Karpas-422 (cell line): ENCODE measurements around the gene THSD4. TPM values are rescaled to one million over a fixed set of nuclear protein-coding genes. Genes with fewer than 3 reads are reported as not detected.
A peak's percentile ranks its signal among the peaks of the same experiment; 100 is the strongest.

ENCODE experiments used
- DNase-seq: peaks from one replicate; pipeline ENCODE4 v3.0.0-alpha.2; 2015
- H2AFZ ChIP-seq: fragments of 200-600 bp; sonication (generic); 2 replicates; pipeline ENCODE4 v1.6.1; 2014; ENCODE audit warnings: antibody characterized with exemption, low read length, mixed read lengths
- H3K27ac ChIP-seq: fragments of 200-600 bp; sonication (generic); 2 replicates; pipeline ENCODE4 v1.5.1; 2014; ENCODE audit warnings: mild to moderate bottlenecking, low read length, moderate library complexity
- H3K27me3 ChIP-seq: fragments of 200-600 bp; sonication (generic); 2 replicates; pipeline ENCODE4 v1.6.1; 2014; ENCODE audit warnings: low read length, mixed read lengths
- H3K36me3 ChIP-seq: fragments of 200-600 bp; sonication (generic); 2 replicates; pipeline ENCODE4 v1.6.1; 2014; ENCODE audit warnings: low read length, mixed read lengths; ENCODE audit not compliant: insufficient read depth
- H3K4me1 ChIP-seq: fragments of 200-600 bp; sonication (generic); 2 replicates; pipeline ENCODE4 v1.6.1; 2014; ENCODE audit warnings: mild to moderate bottlenecking, low read length, mixed read lengths
- H3K4me2 ChIP-seq: fragments of 200-600 bp; sonication (generic); 2 replicates; pipeline ENCODE4 v1.6.1; 2014; ENCODE audit warnings: low read length, low read depth, mild to moderate bottlenecking; ENCODE audit not compliant: poor library complexity, severe bottlenecking
- H3K4me3 ChIP-seq: fragments of 200-600 bp; sonication (generic); 2 replicates; pipeline ENCODE4 v1.5.1; 2014; ENCODE audit warnings: mild to moderate bottlenecking, antibody characterized with exemption, low read length, mixed read lengths
- H3K79me2 ChIP-seq: fragments of 200-600 bp; sonication (generic); 2 replicates; pipeline ENCODE4 v1.6.1; 2014; ENCODE audit warnings: mild to moderate bottlenecking, low read length, mixed read lengths
- H3K9ac ChIP-seq: fragments of 200-600 bp; sonication (generic); 2 replicates; pipeline ENCODE4 v1.6.0; 2014; ENCODE audit warnings: low read length
- H3K9me2 ChIP-seq: fragments of 200-600 bp; sonication (generic), shearing (Covaris generic); replicated peaks from 2 replicates; pipeline ENCODE4 v1.6.0; 2014; ENCODE audit warnings: mild to moderate bottlenecking, low read length, moderate library complexity; ENCODE audit not compliant: insufficient read depth
- H3K9me3 ChIP-seq: fragments of 300-700, 200-600 bp; sonication (generic); 2 replicates; pipeline ENCODE4 v1.6.1; 2014; ENCODE audit warnings: low read length, mixed read lengths
- H4K20me1 ChIP-seq: fragments of 200-600 bp; sonication (generic); 2 replicates; pipeline ENCODE4 v1.6.1; 2014; ENCODE audit warnings: mild to moderate bottlenecking, antibody characterized with exemption, low read length, low read depth; ENCODE audit not compliant: insufficient read depth
- total RNA-seq: library from RNA; depleted of rRNA; stranded (reverse); fragments of >200 nt; shearing (Covaris generic); gene quantifications from 2 replicates; pipeline ENCODE4 v1.2.3, GENCODE V29; 2014; ENCODE audit warnings: low replicate concordance

THSD4 gene
- total RNA-seq, 1 experiment from 2014 or later, result 0.11 TPM

DNA sequence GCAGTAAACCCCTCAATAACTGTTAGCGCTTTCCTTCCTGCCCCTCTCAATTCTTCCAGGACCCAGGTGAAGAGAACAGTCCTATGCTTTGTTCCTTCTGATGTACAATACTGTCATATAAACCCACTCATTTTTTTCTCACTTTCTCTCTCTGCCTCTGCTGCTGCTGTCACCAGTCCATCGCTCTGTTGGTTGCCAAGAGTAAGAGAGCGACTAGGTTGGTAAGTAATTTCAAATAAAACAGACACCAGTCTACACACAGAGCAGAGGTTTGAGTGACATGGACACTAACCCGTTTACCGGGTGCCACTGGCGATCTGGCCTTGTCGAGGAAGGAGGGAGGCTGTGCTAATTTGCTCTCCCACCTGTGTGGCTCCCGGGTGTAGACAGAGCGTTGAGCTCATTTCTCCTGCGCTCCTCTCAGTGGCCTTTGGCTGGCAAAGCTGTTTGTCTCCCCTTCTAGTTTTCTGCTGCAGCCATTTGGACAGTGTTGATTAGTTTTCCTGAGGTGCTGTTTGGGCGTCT lies 215.4 kb downstream of the THSD4 start:
- DNase-seq, result no peak
- Histone ChIP-seq H3K36me3 (no peaks in the 10 kb centered on the region), H3K9ac (no peak overlapping the region), H3K9me3 (no peaks in the 10 kb centered on the region), H2AFZ (no peak overlapping the region), H3K27me3 (no peaks in the 10 kb centered on the region), H3K4me2 (no peak overlapping the region), H3K27ac (no peak overlapping the region), H3K4me3 (no peak overlapping the region), H3K4me1 (no peaks in the 10 kb centered on the region), H4K20me1 (no peaks in the 10 kb centered on the region), H3K79me2 (no peaks in the 10 kb centered on the region), H3K9me2 (no peaks in the 10 kb centered on the region)

DNA sequence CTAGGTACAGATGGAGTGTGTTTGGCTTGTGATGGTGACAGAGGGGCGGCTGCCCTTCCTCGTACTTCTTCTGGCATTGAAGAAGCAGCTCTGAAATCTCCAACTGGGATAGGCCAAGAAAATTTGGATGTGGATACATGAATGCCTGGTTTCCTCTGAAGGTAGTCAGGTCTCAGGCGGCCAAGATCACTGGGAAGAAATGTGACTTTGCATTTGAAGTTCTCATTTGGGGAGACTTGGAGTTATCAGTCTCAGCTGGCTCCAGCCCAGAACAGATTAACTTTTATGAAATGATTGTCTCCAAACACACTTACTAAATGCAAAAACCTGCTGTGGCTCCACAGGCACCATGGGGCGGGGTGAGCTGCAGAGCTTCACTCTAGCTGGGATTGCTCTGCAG lies 215.9 kb downstream of the THSD4 start:
- Histone ChIP-seq H3K9ac (no peak overlapping the region), H3K9me3 (no peaks in the 10 kb centered on the region), H3K27ac (no peak overlapping the region), H3K4me3 (no peak overlapping the region), H3K27me3 (no peaks in the 10 kb centered on the region), H3K36me3 (no peaks in the 10 kb centered on the region), H2AFZ (no peak overlapping the region), H4K20me1 (no peaks in the 10 kb centered on the region), H3K9me2 (no peaks in the 10 kb centered on the region), H3K4me1 (no peaks in the 10 kb centered on the region), H3K4me2 (no peak overlapping the region), H3K79me2 (no peaks in the 10 kb centered on the region)
- DNase-seq, result no peak

DNA sequence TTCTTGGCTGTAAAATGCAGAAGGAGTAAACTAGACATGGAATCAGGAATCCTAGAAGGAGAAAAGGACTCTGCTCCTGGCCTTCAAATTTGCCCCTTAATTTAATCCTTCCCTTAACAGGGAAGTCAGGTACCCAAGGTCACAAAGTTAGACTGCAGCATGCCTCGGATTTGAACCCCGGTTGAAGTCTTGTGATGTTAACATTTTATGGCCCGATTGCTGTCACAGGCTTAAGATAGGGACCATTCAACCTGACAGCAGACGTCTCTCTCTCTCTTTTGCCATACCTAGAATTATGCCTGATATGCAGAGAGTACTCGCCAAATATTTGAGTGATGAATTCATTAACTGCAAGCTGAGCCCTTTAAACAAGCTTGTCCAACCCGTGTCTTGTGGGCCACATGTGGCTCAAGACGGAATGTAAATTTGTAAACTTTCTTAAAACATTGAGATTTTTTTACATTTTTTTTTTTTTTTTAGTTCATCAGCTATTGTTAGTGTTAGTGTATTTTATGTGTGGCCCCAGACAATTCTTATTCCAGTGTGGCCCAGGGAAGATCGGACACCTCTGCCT lies 217.2 kb downstream of the THSD4 start:
- H4K20me1 ChIP-seq, result no peaks in the 10 kb centered on the region
- no peak overlapping the region for H3K27ac ChIP-seq
- DNase-seq, result no peak
- no peak overlapping the region for H2AFZ ChIP-seq
- H3K4me2 ChIP-seq, result no peak overlapping the region
- no peaks in the 10 kb centered on the region for H3K27me3 ChIP-seq
- no peaks in the 10 kb centered on the region for H3K9me2 ChIP-seq
- no peaks in the 10 kb centered on the region for H3K4me1 ChIP-seq
- no peaks in the 10 kb centered on the region for H3K9me3 ChIP-seq
- no peak overlapping the region for H3K4me3 ChIP-seq
- H3K79me2 ChIP-seq, result no peaks in the 10 kb centered on the region
- H3K9ac ChIP-seq, result no peak overlapping the region
- no peaks in the 10 kb centered on the region for H3K36me3 ChIP-seq

DNA sequence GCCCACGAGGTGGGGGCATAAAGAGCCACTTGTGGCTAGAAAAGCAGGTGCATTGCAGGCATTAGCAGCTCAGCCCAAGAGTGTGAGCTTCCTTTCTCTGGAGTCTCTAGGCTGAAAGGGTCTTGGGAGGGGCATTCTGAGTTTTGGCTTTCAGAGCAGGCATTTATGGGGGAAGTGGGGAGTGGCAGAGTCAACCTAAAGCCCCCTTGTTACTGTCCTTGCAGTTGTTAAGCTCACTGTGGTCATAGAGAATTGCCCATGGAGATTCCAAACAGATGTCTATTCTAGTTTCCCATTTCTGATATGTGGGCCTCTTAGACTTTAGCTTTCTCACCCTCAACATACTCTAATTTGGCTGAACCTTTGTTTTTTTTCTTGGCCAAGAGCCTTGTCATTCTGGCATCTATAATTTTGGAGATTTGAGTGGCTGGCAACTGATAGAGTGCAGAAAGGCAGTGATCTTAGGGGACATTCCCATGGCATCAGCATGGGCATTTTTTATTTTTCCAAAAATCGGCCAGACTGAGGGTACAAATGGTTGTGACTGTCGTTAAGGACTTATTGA lies 217.9 kb downstream of the THSD4 start:
- Histone ChIP-seq H3K79me2 (no peaks in the 10 kb centered on the region), H3K9me3 (no peaks in the 10 kb centered on the region), H3K36me3 (no peaks in the 10 kb centered on the region), H4K20me1 (no peaks in the 10 kb centered on the region), H3K4me1 (no peaks in the 10 kb centered on the region), H3K9me2 (no peaks in the 10 kb centered on the region), H2AFZ (no peak overlapping the region), H3K27ac (no peak overlapping the region), H3K27me3 (no peaks in the 10 kb centered on the region), H3K4me2 (no peak overlapping the region), H3K9ac (no peak overlapping the region), H3K4me3 (no peak overlapping the region)
- no peak for DNase-seq

DNA sequence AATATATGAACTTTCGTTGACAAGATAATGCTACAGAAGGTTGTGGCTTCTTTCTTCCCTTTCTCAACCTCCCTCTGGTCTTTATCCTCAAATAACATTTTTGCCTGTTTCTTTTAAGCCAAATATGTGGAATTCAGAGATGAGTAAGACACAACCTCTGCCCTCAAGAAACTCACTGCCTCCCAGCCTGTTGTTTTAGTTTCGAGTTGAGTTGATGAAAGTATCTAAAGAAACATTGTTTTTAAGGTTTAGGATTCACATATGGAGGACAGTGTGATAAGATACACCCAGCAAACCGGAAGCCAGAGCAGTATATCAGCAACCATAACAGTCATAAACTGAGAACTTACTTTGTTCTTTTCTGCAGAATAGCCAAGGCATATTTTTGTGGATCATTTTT lies 218.6 kb downstream of the THSD4 start:
- H3K27me3 ChIP-seq, result no peaks in the 10 kb centered on the region
- no peaks in the 10 kb centered on the region for H3K79me2 ChIP-seq
- H2AFZ ChIP-seq, result no peak overlapping the region
- no peak overlapping the region for H3K4me2 ChIP-seq
- no peak overlapping the region for H3K27ac ChIP-seq
- no peak for DNase-seq
- H3K4me3 ChIP-seq, result no peak overlapping the region
- no peaks in the 10 kb centered on the region for H3K36me3 ChIP-seq
- H3K9ac ChIP-seq, result no peak overlapping the region
- H4K20me1 ChIP-seq, result no peaks in the 10 kb centered on the region
- H3K9me3 ChIP-seq, result no peaks in the 10 kb centered on the region
- H3K9me2 ChIP-seq, result no peaks in the 10 kb centered on the region
- no peaks in the 10 kb centered on the region for H3K4me1 ChIP-seq

DNA sequence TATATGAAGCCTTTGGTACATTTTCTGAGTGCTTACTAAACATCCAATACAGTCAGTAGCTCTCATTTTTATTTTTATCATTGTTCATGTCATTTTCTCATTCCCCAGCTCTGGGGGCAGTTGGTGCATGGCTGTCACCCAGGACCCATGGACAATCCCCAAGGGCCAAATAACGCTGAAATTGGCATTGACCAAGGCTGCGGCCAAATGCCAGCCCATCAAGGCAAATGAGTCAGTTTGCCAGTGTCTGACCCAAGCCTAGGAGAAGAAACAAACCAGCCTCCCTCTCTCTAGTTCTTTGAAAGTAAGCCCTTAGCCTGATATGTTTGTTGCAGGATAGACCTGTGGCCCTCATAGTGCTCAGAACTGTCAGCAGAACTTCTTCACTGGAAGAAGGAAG lies 219.2 kb downstream of the THSD4 start:
- no peak for DNase-seq
- no peaks in the 10 kb centered on the region for H3K27me3 ChIP-seq
- H2AFZ ChIP-seq, result no peak overlapping the region
- no peaks in the 10 kb centered on the region for H3K79me2 ChIP-seq
- H3K9me3 ChIP-seq, result no peaks in the 10 kb centered on the region
- H3K4me2 ChIP-seq, result no peak overlapping the region
- no peaks in the 10 kb centered on the region for H3K4me1 ChIP-seq
- H4K20me1 ChIP-seq, result 0 out of 2 replicates have a peak, but pooled peaks cover 4% of the 10 kb centered on the region
- H3K4me3 ChIP-seq, result no peak overlapping the region
- H3K9ac ChIP-seq, result no peak overlapping the region
- H3K27ac ChIP-seq, result no peak overlapping the region
- H3K9me2 ChIP-seq, result no peaks in the 10 kb centered on the region
- H3K36me3 ChIP-seq, result no peaks in the 10 kb centered on the region

GRCh38 chr15:71334873-71335272 lies 219.6 kb downstream of the THSD4 start:
- H3K4me2 ChIP-seq, result no peak overlapping the region
- no peaks in the 10 kb centered on the region for H3K27me3 ChIP-seq
- DNase-seq, result peak; percentile 43
- H3K9ac ChIP-seq, result no peak overlapping the region
- no peaks in the 10 kb centered on the region for H3K9me2 ChIP-seq
- no peak overlapping the region for H3K4me3 ChIP-seq
- H4K20me1 ChIP-seq, result 0 out of 2 replicates have a peak, but pooled peaks cover 5% of the 10 kb centered on the region
- H3K9me3 ChIP-seq, result no peaks in the 10 kb centered on the region
- no peaks in the 10 kb centered on the region for H3K79me2 ChIP-seq
- H3K4me1 ChIP-seq, result no peaks in the 10 kb centered on the region
- H2AFZ ChIP-seq, result no peak overlapping the region
- H3K36me3 ChIP-seq, result no peaks in the 10 kb centered on the region
- H3K27ac ChIP-seq, result no peak overlapping the region

DNA sequence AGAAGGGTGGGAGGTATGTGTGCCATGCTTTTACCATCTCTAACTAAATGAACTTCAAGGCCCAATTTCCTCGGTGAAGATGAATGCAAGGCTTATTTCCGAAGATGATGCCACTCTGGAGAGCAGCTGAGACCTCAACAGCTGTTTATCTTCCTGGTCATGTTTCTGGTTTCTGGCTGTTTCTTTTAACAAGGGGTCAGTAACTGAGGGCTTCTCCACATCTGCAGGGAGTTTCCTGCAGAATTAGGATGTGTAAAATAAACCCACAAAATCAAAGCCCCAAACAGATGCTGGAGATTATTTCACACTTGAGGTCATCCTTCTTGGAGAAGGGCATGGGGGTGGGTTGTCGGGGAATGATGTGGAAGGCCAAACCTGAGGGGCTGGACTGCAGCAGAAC lies 220.3 kb downstream of the THSD4 start:
- no peaks in the 10 kb centered on the region for H3K27me3 ChIP-seq
- no peak overlapping the region for H3K9ac ChIP-seq
- no peaks in the 10 kb centered on the region for H3K9me3 ChIP-seq
- H3K4me3 ChIP-seq, result no peak overlapping the region
- H4K20me1 ChIP-seq, result 0 out of 2 replicates have a peak, but pooled peaks cover 5% of the 10 kb centered on the region
- H2AFZ ChIP-seq, result no peak overlapping the region
- no peak overlapping the region for H3K4me2 ChIP-seq
- no peaks in the 10 kb centered on the region for H3K4me1 ChIP-seq
- DNase-seq, result no peak
- no peaks in the 10 kb centered on the region for H3K36me3 ChIP-seq
- no peaks in the 10 kb centered on the region for H3K9me2 ChIP-seq
- H3K27ac ChIP-seq, result no peak overlapping the region
- H3K79me2 ChIP-seq, result no peaks in the 10 kb centered on the region
